Measurements from ENCODE around the gene GMPPB.

GMPPB gene

GRCh38 chr3:49717211-49717958 lies 6.4 kb downstream of the GMPPB start:
- no peak overlapping the region for H3K4me3 ChIP-seq (ENCODE audit: low read depth, low read length)
- TF ChIP-seq, protein P1, sequence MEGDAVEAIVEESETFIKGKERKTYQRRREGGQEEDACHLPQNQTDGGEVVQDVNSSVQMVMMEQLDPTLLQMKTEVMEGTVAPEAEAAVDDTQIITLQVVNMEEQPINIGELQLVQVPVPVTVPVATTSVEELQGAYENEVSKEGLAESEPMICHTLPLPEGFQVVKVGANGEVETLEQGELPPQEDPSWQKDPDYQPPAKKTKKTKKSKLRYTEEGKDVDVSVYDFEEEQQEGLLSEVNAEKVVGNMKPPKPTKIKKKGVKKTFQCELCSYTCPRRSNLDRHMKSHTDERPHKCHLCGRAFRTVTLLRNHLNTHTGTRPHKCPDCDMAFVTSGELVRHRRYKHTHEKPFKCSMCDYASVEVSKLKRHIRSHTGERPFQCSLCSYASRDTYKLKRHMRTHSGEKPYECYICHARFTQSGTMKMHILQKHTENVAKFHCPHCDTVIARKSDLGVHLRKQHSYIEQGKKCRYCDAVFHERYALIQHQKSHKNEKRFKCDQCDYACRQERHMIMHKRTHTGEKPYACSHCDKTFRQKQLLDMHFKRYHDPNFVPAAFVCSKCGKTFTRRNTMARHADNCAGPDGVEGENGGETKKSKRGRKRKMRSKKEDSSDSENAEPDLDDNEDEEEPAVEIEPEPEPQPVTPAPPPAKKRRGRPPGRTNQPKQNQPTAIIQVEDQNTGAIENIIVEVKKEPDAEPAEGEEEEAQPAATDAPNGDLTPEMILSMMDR (IDR thresholded peaks at IDR 0.05; ENCODE audit: low read depth, low read length) = no peak

DNA sequence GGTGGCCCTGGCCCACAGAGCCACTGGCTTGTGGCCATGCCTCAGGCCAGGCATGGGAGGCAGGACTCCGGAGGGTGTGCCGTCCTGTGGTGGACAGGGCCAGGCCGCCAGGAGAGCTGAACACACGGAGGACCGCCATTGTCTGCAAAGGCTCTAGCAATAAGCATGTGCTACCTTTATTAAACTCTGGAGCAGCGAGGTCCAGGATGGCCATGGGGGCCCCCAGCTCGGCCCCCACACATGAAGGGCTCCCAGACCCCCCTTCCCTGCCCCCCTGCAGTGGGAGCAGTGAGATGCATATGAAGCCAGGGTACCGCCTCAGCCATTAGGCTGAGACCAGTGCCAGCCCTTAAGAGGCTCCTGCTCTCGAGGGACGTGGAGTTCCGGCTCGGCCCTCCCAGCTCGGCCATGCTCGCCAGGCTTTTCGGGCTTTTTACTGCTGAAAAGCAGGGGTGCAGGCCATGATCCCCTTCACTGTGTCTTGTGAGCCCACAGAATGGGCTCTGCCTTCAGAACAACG lies 7.0 kb downstream of the GMPPB start:
- TF ChIP-seq, protein P1 (IDR thresholded peaks at IDR 0.05; ENCODE audit: low read depth, low read length) = no peak
- no peak overlapping the region for H3K4me3 ChIP-seq (ENCODE audit: low read depth, low read length)

DNA sequence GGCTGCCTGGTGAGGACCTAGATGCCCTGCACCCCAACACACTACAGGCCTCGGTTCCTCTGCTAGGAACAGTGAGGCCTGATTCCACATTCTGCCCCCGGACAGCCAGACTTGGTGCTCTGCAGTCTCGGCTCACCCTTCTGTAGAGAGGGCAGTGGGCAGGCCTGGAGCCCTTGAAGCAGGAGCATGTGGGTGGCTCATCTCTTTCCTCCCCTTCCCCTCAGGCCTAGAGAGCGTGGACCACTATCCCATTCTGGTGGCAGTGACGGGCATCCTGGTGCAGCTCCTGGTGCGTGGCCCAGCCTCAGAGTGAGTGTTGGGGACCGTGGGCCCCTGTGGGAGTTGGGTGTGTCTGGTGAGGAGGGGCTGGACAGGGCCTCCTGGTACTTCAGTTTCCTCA lies 7.6 kb downstream of the GMPPB start:
- TF ChIP-seq, protein P1 (IDR thresholded peaks at IDR 0.05; ENCODE audit: low read depth, low read length) = no peak
- no peak overlapping the region for H3K4me3 ChIP-seq (ENCODE audit: low read depth, low read length)

- TF ChIP-seq, protein P1 (IDR thresholded peaks at IDR 0.05; ENCODE audit: low read depth, low read length) = no peak
- H3K4me3 ChIP-seq (ENCODE audit: low read depth, low read length) = no peak overlapping the region
Observed at GRCh38 chr3:49715611-49716121, 8.1 kb downstream of the GMPPB start.

DNA sequence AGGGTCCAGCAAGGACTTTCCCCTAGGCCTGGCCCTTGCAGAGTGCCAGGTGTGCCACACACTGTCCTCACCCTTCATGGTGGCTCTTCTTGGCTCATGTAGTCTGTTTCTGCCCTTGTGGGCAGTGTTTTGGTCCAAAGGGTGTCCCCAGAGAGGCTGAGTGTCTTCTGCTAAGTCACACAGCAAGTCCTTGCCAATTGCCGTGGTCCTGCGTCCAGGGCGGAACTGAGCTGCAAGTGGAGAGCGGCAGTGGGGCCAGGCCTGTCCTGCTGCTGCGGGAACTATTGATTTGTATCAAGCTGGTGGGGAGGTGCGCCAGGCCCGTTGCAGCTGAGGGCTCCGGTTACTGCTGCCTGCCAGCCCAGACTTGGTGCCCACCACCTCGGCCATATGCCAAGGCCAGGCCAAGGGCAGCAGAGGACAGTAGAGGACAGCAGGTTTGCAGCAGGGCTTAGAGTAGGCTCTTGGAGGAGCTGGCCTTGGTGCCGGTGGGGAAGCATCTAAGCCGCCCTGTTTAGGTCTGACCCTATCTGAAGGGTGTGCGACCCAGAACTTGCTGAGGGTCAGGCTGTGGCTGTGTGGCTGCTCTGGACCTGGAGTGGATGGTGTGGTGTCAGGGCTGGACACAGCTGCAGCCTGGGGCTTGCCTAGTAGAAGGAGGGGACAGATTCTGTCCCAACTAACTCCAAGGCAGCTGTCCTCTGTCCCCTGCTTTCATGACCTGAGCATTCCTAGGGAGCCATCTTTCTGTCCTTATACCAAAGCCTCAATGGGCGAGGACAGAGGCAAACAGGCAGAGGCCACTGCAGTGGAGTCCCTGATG lies 8.8 kb downstream of the GMPPB start:
- TF ChIP-seq, protein P1 (IDR thresholded peaks at IDR 0.05; ENCODE audit: low read depth, low read length) = no peak
- no peak overlapping the region for H3K4me3 ChIP-seq (ENCODE audit: low read depth, low read length)

- no peak overlapping the region for H3K4me3 ChIP-seq (ENCODE audit: low read depth, low read length)
- TF ChIP-seq, protein P1 (IDR thresholded peaks at IDR 0.05; ENCODE audit: low read depth, low read length) = no peak
Observed at GRCh38 chr3:49713336-49714105, 10.2 kb downstream of the GMPPB start.

Measured in WI38 (cell line).